ENCODE results near the gene GPRC5D.

GPRC5D gene

DNA sequence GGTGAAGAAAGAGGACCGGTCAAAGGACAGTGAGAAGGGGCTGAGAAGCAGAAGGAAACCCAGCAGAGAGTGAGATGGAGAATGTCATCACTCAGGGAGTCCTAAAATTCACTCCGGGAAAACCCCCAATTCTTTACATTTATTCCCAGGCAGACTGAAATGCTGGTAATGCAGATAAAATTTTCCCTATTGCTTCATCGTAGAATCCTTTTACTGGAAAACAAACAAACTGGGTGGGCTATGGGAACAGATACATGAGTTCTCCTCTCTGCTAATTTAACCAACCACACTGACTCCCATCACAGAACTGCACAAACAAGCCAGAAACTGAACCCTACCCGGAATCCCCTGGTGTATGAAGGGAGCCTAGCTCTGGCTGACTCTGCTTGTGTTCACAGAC is 27.2 kb upstream of the GPRC5D start:
- DNase-seq (ENCODE audit: low read depth): no peak

DNA sequence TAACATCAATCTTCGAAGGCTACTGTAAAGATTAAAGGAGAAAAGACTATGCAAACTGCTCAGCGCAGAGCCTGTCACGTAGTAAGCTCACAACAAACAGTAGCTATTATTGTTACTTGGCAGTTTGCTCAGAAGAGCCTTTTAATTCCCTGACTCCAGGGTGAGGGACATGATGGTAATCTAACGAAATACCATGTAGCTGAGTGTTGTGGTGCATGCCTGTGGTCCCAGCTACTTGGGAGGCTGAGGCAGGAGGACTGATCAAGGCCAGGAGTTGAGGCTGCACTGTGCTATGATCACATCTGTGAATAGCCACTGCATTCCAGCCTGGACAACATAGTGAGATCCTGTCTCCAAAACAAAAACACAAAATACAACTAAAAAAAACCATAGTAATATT is 25.3 kb upstream of the GPRC5D start:
- no peak for DNase-seq (ENCODE audit: low read depth)

DNA sequence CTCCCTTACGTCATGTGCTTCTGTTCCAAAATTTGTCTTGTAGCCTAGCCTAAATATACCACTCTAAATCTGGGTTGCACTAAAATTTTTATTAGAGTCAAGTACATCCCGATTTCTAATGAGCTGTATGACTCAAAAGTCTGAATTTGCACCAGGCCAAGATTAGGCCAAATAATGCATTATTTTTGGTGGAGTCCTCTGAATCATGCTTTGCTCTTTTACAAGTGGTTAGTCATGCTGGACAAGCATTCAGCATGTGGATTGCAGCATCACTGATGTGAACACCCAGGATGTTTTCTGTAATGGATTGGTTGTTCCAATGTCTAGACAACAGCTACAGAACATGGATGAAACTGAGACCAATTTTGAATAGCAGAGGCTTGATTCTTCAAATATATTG is 24.4 kb upstream of the GPRC5D start:
- peak; percentile 98 for DNase-seq (ENCODE audit: low read depth)

DNA sequence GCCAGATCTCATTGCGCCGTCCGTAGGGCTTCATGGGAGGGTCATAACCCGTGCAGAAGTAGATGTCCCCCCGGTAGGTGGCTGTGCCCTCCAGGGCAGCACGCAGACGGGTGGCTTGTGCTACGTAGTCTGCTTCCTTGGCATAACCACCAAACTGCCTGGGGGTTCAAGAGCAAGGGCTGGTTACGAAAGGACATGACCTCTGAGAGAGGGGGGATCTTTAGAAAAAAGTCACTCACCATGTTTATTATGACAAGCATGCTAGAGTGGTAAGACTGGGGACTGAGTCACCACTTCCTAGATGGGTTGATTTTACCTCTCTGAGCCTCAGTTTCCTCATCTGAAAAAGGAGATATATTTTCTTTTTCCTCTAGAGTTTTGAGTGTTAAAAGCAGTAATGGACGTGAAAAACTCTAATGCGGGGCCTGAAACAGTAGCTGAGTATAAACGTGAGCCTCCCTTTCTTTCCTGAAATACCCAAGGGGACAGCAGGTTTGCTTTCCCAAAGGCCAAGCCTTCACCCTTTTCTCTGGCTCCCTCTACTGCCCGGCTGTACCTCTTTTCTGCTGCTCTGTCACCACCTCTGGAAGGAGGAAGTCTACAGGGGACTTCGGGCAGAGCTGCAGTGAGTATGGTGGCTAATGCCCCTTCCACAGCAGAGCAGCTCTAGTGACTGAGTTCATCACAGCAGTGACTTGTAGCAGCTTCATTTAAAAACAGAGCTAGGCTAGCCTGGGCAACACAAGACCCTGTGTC is 23.5 kb upstream of the GPRC5D start:
- peak; percentile 58 for DNase-seq (ENCODE audit: low read depth)

DNA sequence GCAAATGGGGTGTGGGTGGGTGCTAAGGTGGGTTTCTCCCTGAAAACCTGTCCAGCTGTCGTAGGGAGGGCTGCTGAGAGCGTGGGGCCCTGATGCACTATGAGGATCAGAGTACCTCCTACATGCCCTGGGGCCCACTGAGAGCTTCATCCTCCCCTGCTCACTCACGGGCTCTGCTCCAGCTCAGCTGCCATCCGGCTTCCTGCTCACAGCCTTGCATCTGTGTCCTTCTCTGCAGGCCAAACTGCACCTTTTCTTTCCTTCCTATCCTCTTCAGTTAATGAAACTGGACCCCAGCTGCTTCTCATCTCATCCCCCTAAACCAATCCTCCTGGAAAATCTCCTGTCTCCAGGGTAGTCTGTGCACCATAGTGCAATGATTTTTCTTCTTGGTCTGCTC is 22.2 kb upstream of the GPRC5D start:
- DNase-seq (ENCODE audit: low read depth): no peak

DNA sequence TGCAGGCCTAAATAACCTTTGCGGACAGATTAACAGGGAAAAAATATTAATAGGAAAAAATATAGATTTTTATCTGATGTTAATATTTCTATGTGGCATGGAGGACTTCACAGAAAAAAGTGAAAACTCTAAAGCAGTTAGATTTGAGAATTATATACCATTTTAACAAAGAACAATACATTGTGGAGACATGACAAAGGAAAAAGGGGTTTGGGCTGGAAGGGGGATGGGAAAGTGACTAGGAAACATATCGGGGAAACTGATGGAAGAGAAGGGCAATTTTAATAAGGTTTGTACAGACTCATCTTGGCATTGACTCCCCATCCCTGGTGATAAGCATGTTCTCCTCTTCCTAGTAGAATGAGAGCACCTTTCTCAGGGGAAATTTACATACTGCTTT is 21.0 kb upstream of the GPRC5D start:
- DNase-seq (ENCODE audit: low read depth): no peak

DNA sequence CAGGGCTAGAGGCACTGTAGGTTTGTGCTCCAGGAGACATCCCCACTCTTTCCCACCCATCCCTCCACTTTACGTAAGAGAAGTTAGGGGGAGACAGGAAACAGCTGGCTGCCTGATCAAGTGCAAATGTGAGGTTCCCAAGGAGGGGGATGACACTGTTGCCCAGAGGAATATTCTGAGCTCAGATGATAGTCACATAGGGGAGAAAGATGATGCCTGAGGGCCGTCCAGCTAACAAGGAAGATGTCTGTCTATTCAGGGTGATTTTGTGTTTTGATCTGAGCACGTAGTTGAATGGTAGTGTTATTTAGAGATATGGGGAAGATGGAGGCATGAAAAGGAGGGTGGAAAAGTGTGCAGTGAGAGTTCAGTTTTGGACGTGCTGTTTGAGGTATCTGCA is 13.9 kb upstream of the GPRC5D start:
- DNase-seq (ENCODE audit: low read depth): no peak

DNA sequence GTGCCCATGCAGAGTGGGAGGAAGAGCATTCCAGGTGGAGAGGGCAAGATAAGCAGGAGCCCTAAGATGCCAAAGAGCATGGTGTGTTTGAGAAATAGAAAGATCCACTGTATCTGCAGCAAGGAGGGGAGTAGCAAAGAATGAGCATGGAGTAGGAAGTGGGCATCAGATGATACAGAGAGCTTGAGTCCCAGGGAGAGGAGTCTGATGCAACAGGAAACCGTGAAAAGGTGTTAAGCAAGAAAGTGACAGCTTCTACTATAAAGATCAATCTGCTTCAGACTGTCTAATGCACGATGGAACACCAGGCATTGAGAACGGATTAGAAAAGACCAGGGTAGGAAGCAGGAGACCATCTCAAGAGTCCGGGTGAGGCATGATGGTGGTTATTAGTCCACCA is 12.3 kb upstream of the GPRC5D start:
- DNase-seq (ENCODE audit: low read depth): no peak

DNA sequence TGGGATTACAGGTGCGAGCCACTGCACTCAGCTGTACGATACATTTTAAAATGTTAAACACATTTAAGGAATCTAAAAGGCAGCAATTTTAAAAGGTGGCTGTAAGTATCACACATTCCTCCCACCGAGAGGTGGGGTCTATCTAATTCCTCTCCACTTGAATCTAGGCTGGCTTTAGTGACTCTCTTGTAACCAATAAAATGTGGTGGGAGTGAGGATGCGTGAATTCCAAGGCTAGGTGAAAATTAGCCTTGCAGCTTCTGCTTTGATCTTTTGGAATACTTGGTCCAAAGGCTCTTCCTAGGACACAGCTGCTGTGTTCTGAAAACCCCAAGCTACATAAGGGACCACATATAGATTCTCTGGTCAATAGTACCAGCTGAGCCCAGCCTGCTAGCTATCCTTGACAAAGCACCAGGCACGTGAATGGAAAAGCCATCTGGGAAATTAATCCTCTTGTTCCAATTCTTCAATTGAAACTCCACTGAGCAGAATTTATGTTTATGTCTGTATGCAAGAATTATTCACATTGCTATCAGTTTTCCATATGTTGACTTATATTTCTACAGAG is 8.8 kb upstream of the GPRC5D start:
- no peak for DNase-seq (ENCODE audit: low read depth)

DNA sequence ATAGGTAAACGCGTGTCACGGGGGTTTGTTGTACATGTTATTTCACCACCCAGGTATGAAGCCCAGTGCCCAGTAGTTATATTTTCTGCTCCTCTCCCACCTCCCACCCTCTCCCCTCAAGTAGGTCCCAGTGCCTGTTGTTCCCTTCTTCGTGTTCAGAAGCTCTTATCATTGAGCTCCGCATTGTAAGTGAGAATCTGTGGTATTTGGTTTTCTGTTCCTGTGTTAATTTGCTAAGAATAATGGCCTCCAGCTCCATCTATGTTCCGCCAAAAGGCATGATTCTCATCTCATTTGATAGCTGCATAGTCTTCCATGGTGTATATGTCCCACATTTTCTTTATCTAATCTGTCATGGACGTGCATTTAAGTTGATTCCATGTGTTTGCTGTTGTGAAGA is 6.9 kb upstream of the GPRC5D start:
- no peak for DNase-seq (ENCODE audit: low read depth)

DNA sequence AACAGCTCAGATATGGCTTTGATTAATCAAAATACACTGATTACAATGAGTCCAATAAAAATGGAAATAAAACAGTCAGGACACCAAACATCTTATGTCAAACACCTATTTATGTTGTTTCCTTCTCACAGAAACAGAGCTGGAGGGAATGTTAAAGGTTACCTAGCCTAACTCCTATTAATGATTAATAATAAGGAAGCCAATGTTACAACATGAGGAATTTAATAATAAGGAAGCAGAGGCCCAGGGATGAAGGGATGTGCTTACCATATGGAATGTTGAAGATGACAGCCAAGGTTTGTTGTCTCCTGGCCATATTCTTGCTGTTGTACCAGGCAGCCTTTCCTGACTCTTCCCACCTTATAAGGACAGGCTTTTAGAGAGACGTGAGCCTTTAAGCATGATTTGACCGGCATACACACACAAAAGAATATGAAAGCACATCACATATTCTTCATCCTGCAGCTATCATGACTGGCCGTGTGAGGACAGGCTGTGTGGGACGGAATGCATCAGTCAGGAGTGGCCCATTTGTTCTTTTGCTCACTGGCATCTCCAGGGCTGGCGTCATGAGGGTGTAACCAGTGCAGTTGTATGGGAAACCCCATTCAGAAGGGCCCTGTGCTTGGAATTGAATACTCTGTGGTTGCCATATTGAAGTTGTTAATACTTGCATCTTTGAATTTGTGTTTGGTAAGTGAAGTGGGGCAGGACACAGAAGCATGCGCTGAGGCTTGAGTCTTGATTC is 3.1 kb upstream of the GPRC5D start:
- no peak for DNase-seq (ENCODE audit: low read depth)

DNA sequence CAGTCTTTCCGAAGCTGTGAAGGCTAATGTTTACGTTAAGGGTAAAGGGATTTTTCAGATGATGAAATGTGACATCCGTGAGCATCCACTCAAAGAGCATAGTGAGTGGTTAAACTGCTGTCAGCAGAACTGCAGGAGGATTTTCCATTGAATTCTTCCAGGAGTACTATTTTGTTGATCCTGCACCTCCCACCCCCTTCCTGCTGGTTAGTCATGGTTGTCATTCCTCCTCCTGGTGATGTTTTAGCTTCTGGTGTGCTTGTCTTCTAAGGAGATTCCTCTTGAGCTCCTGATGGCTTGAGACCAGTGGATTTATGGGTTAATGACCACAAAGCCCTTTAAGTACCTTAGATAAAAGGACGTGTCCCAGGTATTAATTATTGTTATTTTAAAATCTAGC is 2.4 kb upstream of the GPRC5D start:
- peak; percentile 38 for DNase-seq (ENCODE audit: low read depth)

DNA sequence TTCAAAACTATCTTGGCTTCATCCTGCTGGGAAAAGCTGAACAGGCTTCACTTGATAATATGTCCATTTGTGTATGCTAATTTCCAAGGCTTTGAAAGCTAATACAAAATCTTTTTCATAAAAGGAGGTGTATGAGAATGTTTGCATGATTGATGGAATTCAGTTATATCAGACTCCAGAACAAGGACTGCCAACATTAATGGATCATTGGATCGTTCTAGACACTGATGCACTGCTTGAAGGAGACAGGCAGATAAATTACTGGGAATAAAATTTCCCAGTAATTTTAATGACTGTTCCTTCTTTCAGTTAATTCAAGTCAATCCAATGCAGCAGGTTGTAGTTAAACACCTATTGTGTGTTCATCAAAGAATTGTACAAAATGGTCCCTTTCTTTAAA is 466 bp downstream of the GPRC5D start:
- no peak for DNase-seq (ENCODE audit: low read depth)

DNA sequence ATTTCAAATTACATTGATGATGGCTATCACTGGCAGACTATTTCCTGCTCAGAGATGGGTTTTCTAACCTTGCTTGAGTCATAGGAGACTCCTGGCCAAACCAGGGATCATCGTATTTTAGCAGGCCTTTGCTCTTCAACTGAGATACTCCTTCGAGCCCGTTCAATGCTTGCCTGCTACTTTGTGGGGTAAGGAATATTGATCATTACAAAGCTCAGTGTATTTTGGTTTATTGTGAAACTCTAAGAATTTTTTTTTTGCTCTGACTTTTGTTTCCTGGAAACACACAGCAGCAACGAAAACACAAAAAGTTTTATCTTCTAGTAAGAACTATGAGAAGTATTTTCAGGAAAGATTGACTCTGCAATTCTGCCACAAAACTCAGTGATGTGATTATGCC is 4.1 kb downstream of the GPRC5D start:
- DNase-seq (ENCODE audit: low read depth): peak; percentile 67

DNA sequence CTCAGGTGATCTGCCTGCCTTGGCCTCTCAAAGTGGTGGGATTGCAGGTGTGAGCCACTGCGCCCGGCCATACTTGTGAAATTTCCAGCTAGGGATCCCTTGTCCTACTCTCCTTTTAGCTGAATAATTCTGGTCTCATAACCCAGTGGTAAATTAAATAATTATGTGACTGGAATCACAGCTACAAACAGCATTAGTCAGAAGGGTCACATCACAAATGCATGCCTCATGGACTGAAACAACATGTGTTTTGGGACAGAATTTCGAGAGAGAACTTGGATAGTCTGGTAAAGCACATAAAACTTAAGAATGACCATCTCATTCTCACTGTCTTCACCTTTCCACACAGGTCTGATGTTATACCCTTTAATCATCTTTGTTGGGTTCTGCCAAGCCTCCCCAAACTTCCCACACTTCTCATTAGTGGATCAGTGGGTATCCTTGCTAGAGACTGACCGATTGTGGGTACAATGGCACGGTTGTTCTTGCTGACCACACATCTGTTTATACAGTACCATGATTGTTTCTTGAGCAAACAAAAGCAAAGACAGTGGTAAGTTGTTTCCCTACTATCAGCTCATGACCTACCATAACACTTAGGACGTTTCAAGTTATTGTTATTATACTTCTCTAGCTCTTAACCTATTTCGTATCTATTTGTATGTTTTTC is 5.1 kb downstream of the GPRC5D start:
- peak; percentile 55 for DNase-seq (ENCODE audit: low read depth)

DNA sequence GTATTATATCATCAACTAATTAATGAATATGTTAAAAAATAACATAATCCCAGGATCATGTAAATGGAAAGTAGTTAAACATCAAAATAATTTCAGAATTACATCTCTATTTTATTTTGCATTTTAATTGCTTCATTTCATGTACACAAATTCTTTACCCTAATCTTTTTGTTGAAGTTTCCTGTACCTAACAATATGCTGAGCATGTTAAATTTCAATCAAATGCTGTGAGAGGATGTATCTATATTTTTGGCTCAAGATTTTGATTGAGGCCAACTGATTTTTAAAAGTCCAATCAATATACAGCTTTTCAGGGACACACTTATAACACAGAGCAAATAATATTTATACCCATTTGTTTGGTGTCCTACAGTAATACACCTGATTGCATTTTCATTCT is 6.4 kb downstream of the GPRC5D start:
- DNase-seq (ENCODE audit: low read depth): no peak

DNA sequence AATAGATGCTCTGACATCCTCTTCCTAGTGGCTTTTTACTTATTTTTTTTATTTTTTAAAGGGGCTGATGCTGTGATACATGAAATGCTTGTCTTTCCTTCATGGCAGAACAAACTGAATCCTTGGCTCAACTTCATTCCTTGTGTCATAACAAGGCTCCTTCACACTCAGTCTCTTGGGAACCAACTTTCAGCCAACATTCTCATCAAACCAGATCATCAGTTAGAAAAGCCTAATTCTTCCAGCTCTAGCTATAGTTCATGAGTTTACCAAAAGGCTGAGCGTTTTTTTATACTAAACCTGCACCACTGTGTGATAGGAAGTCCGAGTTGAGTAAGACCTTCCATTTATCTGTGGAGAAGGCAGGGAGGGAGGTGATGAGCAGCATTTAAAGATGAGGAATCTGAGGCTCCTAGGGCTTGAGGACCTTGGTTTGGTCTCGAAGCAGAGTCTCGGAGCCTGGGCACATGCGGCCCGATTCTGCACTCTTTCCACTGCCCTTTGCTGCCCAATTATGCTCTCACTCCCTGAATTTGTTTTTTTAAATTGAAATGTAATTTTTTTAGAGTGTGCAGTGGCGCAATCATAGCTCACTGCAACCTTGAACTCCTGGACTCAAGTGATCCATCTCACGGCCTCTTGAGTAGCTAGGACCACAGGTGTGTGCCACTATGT is 8.2 kb downstream of the GPRC5D start:
- peak; percentile 88 for DNase-seq (ENCODE audit: low read depth)

DNA sequence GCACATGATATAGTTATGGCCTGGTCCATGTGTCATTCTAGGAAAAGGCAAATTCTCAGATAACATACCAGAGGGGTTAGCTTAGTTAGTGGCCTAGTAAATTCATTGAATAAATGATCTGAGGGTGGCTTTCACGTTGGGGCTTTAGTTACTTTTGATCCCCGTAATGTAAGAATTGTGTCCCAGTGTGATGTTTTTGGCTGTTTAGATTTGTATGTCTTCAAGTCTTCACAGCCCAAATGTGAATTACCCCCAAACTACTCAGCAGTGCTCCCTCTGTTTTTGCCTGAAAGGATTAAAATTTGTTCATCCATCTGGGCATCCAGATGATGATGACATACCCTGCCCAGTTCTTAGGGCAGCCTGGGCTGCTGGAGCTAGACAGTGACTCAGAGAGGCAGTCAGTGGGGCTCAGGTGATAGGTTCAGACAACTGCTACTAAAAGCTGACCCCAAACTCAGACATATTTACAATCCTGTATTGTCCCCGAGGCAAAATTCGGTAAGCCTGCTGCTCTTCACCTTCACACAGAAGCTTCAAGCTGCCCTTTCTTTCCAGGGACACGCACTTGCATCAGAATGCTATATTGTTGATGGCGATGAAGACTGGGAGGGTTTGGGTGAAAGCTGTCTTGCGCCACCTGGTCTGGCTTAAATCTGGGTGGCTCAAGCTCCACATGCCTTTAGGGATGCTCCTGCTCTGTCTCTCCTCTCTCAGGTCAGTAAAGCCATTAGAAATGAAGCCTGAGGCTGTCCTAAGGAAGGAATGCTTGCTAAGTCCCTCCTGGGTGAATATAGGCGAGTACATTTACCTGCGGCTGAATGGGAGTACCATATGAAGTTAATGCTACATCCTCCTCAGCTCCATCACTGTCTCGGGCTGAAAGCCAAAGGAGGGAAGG is 10.3 kb downstream of the GPRC5D start:
- DNase-seq (ENCODE audit: low read depth): no peak

DNA sequence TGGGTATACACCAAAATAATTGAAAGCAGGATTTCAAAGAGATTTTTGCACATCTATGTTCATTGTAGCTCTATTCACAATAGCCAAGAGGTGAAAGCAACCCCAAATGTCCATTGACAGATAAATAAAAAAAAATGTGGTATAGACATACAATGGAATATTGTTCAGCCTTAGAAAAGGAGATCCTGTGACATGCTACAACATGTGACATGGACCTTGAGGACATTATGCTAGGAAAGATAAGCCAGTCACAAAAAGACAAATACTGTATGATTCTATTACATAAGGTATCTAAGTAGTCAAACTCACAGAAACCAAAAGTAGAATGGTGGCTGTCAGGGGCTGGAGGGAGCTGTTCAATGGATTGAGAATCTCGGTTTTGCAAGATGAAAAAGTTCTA is 12.1 kb downstream of the GPRC5D start:
- no peak for DNase-seq (ENCODE audit: low read depth)

DNA sequence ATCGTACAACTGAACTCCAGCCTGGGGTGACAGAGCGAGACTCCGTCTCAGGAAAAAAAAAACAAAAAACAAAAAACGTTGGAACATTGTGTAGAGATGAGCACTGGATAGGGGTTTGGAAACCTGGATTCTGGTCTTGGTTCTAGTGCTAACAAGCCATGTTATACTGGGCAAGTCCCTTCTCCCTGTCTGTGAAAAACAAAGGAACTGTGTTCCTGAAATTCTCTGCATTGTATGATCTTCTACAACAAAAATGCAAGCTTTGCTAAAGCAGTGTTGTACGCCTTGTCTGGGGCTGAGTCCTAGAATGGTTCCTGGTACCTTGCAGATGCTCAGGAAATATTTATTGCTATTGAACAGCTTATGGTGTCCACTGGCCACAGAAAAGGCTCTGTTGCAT is 13.4 kb downstream of the GPRC5D start:
- DNase-seq (ENCODE audit: low read depth): no peak

DNA sequence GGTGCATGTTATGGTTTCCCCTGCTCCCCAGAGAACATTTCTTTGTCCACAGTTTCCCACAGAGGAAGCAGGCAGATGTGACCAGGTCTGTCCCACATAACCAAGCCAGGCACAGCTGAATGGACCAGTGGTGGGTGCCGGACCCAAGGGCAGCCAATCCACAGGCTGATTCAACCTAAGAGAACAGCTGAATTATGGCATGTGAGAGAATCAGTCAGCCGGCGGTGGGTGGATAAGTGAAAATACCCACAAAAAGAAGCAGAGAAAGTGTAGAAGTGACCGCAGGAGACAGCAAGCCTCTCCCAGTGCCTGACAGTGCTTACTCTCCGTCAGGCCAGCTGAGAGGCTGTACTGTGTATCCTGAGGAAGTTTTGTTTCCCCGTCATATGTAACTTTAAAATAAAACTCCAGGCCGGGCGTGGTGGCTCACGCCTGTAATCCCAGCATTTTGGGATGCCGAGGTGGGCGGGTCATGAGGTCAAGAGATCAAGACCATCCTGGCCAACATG is 14.9 kb downstream of the GPRC5D start:
- no peak for DNase-seq (ENCODE audit: low read depth)

Measured in stromal cell of bone marrow (primary cell).